GM21619 (cell line): ENCODE results near the gene FUT2.
"Not testable (repeated sequence)": the region's sequence is repeated elsewhere in the genome, so short reads cannot be mapped to it uniquely, and the experiment has no call there.

Experiments used
- ATAC-seq: cut with Tn5 transposase; IDR thresholded peaks from one replicate; pipeline ENCODE4 v1.9.1; 2021; ENCODE audit not compliant: unreplicated experiment

The FUT2 gene

GRCh38 chr19:48670699-48671445 lies 24.9 kb upstream of the FUT2 start:
- ATAC-seq: no peak

- no peak for ATAC-seq
Measured at GRCh38 chr19:48671446-48671995, 24.2 kb upstream of the FUT2 start.

- ATAC-seq: no peak
Measured at GRCh38 chr19:48672994-48673393, 22.8 kb upstream of the FUT2 start, which contains the start of gene NTN5. Gene NTN5 (minus strand): TSS chr19:48673017. CDS start chr19:48670986, 2,031 bp downstream.

- ATAC-seq: no peak
Measured at GRCh38 chr19:48673436-48674100, 22.2 kb upstream of the FUT2 start.

GRCh38 chr19:48674216-48674809 lies 21.5 kb upstream of the FUT2 start:
- no peak for ATAC-seq

- no peak for ATAC-seq
Measured at GRCh38 chr19:48674921-48675824, 20.6 kb upstream of the FUT2 start.

- ATAC-seq: no peak
Measured at GRCh38 chr19:48676487-48676886, 19.3 kb upstream of the FUT2 start.

- no peak for ATAC-seq
Measured at GRCh38 chr19:48676887-48677286, 18.9 kb upstream of the FUT2 start.

GRCh38 chr19:48678201-48678600 lies 17.6 kb upstream of the FUT2 start:
- no peak for ATAC-seq

GRCh38 chr19:48680006-48680405 lies 15.8 kb upstream of the FUT2 start:
- ATAC-seq: not testable (repeated sequence)

GRCh38 chr19:48680436-48681126 lies 15.2 kb upstream of the FUT2 start:
- ATAC-seq: no peak

GRCh38 chr19:48681127-48681470 lies 14.7 kb upstream of the FUT2 start:
- ATAC-seq: no peak

- ATAC-seq: no peak
Measured at GRCh38 chr19:48683349-48683748, 12.4 kb upstream of the FUT2 start.

GRCh38 chr19:48685583-48685982 lies 10.2 kb upstream of the FUT2 start:
- no peak for ATAC-seq

GRCh38 chr19:48686088-48686487 lies 9.7 kb upstream of the FUT2 start:
- no peak for ATAC-seq

GRCh38 chr19:48686637-48687036 lies 9.1 kb upstream of the FUT2 start:
- ATAC-seq: not testable (repeated sequence)

GRCh38 chr19:48687776-48688175 lies 8.0 kb upstream of the FUT2 start:
- ATAC-seq: no peak

GRCh38 chr19:48689449-48689848 lies 6.3 kb upstream of the FUT2 start:
- no peak for ATAC-seq

- ATAC-seq: not testable (repeated sequence)
Measured at GRCh38 chr19:48693629-48694028, 2.1 kb upstream of the FUT2 start.

- no peak for ATAC-seq
Measured at GRCh38 chr19:48696353-48697010, 711 bp downstream of the FUT2 start.
